ENCODE results near the gene GLP1R.

The GLP1R gene

GRCh38 chr6:39044181-39044580, 4.4 kb upstream of the GLP1R start:
- DNase-seq (ENCODE audit: low read depth in 3 of 3) = no peak

- DNase-seq (ENCODE audit: low read depth in 3 of 3) = no peak
Observed at GRCh38 chr6:39047434-39048327, 900 bp upstream of the GLP1R start.

DNA sequence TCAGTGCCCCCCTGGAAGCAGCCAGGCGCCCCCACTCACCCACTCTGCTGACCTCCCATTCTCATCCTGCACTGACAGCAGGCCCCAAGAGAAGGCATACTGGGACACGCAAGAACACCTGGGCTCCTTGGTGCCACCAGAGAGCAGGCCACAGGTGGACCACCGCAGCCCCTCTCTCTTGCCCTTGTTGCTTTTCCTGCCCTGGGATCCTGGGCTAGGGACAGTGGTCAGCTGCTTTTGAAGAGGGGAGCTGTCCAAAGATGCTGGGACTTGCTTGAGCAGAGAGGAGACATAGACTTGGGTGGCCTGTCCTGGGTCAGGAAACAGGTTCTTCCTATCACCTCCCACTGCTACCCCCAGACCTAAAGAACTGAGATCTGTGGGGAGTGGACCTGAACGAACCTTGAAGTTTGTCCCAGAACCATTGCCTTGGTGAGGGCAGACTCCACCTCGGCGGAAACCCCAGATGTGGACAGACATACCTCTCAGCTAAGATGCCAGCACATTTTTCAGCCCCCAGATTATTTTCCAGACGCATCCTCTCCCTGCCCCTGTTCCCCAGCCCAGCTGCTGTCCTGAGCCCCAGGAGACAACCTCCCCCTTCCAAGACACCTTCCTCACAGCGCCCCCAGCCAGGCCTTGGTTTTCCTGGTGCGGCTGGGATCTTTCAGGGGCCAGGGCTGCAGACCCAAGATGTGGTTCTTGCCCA, 1.1 kb downstream of the GLP1R start:
- DNase-seq (ENCODE audit: low read depth in 3 of 3) = no peak

DNA sequence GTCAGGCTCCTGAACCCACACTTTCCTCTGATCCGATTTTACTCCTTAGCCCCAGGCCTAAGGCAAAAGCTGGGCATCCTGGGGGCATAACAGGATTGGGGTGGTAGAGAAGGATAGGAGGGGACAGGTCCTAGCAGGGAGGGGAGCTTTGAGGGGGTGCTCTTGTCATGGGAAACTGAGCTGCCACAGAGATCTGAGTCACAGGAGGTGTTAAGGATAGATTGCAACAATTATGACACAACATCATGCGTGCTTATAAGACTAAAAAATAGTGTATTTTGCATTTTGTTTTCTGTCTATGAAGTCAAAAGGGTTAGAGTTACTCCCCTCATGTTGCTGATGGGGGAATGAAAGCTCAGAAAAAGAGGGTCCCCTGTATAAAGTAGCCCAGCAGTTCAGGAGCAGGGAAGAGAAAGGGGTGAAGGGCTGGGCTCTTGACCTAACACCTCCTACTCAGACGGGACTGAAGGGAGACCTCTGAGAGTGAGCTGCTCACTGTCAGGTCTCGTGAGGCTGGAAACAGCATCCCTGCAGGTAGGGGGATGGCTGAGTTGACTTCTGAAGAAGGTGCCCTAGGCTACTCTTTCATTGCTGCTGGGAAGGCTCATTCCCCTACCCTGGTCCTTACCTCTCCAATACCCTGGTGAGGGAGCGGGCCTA, 2.0 kb downstream of the GLP1R start:
- DNase-seq (ENCODE audit: low read depth in 3 of 3) = no peak

DNA sequence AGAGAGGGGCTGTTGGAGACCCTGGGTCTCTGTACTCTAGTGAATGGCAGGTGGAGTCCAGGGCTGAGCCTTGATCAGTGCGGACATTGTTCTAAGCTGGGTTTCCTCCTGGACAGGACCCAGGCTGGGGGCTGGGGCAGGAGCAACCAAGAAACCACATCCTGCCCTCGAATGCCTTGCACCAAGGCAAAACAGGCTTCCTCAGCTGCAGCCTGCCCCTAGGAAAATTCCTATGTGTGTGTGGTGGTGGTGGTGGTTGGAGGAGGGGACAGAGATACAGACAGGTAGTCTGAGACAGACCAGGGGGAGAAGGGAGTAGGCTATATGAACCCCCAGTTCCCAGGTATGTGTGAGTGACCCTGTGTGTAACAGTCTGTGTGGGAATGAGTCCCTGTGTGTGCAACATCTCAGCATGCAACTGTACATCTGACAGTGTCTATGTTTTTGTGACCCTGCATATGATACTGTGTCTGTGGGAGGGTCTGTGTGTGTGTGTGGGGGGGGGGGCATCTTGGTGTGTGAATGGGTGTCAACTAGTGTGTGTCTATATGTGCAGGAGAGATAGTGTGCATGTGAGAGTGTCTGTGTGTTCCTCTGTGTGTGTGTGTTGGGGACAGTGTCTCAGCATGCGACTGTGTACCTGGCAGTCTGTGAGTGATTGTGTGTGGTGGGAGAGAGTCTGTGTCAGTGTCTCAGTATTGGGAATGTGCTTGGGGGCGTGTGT, 3.0 kb downstream of the GLP1R start:
- DNase-seq (ENCODE audit: low read depth in 3 of 3) = no peak

GRCh38 chr6:39053016-39053624, 4.5 kb downstream of the GLP1R start:
- DNase-seq (ENCODE audit: low read depth in 3 of 3) = no peak

DNA sequence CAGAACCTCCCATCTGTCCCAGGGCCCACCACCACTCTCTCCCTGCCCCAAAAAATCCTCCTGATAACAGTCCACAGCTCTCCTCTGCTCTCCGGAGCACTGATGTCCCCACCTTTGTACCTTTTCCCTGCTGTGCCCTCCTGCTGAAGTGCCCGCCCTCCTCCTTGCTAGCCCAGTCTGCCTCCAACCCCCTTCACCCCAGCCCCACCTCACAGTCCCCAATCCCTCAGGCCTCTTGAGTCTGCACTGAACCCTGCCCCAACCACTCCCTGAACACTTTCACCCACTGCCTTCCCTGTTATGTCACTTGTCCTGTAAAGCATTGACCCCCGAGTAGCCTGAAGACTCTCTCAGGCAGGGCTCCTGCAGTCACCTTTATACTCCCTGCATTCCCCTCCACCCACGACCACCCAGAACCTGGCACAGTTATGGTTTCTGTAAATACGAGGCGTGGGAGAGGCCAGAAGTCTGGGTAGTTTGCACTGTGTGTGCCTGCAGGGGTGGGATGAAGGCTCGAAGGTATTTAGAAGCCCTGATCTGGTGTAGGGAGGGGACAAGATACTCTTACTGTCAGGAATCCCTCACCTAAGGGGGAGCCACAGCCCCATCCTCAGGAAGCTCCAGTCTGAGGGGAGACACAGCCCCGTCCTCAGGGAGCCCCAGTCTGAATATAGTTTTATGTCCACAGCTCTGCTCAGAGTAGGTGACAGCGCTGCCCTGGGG, 5.4 kb downstream of the GLP1R start:
- DNase-seq (ENCODE audit: low read depth in 3 of 3) = no peak

- no peak for DNase-seq (ENCODE audit: low read depth in 3 of 3)
Observed at GRCh38 chr6:39054577-39055142, 6.1 kb downstream of the GLP1R start.

- no peak for DNase-seq (ENCODE audit: low read depth in 3 of 3)
Observed at GRCh38 chr6:39055661-39056060, 7.1 kb downstream of the GLP1R start.

DNA sequence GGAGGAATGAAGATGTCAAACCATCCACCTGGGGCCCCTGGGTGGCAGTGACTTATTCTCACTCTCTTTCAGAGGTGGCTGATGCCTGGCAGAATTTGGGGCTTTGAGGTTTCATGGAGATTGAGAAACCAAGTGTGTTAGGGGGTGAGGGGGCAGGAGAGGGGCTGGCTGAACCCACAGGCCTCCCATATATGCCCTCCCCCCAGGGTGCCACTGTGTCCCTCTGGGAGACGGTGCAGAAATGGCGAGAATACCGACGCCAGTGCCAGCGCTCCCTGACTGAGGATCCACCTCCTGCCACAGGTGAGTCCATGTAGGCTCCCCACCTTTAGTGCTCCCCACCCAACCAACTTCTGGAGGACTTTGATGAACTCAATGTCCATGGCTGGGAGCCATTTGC, 7.6 kb downstream of the GLP1R start:
- DNase-seq (ENCODE audit: low read depth in 3 of 3) = no peak

GRCh38 chr6:39056681-39057080, 8.1 kb downstream of the GLP1R start:
- DNase-seq (ENCODE audit: low read depth in 3 of 3) = no peak

DNA sequence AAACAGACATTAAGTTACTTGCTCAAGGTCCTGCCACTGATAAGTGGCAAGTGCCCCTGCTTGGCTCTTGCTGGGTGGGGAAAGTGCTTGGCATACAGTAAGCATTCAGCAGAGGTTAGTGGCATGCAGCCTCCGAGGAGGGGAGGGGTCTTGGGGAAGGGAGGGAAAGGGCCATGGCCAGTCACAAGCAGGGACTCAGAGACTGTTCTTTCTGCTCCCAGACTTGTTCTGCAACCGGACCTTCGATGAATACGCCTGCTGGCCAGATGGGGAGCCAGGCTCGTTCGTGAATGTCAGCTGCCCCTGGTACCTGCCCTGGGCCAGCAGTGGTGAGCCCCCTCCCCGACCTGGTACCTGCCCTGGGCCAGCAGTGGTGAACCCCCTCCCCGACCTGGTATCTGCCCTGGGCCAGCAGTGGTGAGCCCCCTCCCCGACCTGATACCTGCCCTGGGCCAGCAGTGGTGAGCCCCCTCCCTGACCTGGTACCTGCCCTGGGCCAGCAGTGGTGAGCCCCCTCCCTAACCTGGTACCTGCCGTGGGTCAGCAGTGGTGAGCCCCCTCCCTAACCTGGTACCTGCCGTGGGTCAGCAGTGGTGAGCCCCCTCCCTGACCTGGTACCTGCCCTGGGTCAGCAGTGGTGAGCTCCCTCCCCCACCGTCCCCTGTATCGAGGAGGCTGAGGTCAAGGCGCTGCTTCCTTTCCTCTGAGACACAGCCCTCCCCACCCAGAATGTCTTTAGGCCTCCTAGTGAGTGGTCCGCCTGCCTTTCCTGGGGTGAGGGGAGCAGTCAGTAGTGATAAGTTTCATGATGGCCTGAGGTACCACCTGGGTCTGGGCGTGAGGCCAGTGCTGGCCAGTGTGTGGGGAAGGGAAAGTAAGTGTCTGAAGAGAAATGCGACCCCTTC, 8.9 kb downstream of the GLP1R start:
- no peak for DNase-seq (ENCODE audit: low read depth in 3 of 3)

DNA sequence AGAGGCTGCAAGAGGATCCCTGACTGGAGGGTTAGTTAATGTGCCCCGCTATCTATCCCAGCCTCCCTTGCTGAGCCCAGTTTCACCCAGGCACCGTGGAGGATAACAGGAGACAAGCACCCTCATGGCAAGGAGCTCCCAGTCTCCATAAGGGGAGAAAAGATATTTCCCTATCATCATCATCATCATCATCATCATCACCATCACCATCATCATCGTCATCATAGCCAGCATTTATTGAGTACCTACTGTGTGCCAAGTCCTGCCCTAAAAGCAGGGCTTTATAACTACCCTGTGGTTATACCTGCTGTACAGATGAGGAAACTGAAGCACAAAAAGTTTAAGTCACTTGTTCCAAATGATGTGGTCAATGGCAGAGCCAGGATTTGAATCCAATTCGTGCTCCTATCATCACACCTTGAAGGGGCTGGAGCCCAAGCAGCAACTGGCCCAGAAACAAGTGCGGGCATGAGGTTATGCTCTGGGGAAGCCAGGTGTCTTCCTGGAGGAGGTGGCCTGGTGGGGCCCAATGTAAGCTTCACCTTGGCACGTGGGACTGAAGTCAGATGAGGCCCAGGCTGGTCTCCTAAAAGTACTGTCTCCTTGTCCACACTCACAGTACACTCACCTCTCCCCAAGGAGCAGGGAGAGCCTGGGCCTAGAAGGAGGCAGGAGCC, 10.0 kb downstream of the GLP1R start:
- no peak for DNase-seq (ENCODE audit: low read depth in 3 of 3)

DNA sequence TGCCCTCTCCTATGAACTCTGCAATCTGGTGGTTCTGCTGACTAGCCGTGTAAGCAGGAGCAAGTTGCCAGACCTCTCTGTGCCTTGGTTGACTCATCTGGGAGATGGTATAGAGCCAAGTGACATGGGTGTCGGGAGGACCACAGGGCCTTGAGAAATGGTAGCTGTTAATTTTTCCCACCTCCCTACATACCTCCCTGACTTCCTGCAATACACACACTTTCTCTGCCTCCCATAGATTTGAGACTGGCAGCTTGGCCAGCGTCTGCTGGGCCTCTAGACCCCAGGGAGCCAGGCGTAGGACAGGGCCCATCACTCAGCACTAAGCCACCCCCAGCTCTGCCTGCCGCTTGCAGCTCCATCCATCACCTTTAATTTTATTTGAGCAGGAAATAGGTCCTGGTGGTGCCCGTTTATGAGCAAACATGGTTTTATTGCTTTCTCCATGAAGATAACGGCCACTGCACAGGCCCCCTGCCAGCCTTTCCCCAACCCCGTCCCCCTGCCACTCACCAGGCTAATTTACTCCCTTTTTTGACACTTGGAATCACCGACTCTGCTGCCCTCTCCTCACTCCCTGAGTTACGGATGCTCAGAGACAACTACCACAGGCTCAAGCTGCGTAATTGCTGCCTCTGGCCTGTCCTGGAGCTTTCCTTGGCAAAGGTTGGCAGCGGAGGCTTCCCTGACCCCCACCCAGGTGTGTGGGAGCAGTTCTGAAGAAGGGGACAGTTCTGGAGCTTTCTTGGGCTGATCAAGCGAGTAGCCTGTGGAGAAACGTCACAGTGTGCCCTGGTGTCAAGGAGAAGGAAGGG, 11.1 kb downstream of the GLP1R start:
- no peak for DNase-seq (ENCODE audit: low read depth in 3 of 3)

GRCh38 chr6:39060467-39061160, 12.0 kb downstream of the GLP1R start:
- no peak for DNase-seq (ENCODE audit: low read depth in 3 of 3)

- no peak for DNase-seq (ENCODE audit: low read depth in 3 of 3)
Observed at GRCh38 chr6:39061182-39061581, 12.6 kb downstream of the GLP1R start.

DNA sequence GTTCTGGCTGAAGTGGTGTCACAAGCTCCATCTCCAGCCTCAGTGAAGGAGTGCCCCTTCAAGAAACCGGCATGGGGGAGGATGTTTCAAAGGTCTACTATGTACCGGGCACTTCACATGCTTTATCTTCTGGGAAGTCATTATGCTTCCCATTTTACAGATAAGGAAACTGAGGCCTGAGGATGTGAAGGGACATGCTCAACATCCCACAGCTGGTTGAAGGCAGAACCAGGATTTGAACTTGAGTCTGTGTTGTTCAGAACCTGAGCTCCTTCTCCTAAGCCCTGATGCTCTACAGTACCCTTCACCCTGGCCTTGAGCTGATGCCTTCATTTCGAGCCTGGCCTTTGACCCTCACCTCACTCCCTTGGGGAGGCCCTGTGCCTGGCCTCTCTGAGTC, 13.0 kb downstream of the GLP1R start:
- no peak for DNase-seq (ENCODE audit: low read depth in 3 of 3)
